T-cell (primary cell): ENCODE measurements around the gene RTP3. TPM values are rescaled to one million over a fixed set of nuclear protein-coding genes. Genes with fewer than 3 reads are reported as not detected.

Source experiments
- ATAC-seq, 4 experiments: fragments of 200-7000 bp in 3 of 4; fragments of 150-1000 bp in 1 of 4; cut with Tn5 transposase; replicated peaks in 1 of 4; 1 replicate in 3 of 4; 2 replicates in 1 of 4; pipeline ENCODE4 v1.10.0; 2021; ENCODE audit warnings: moderate library complexity in 3 of 4, mild to moderate bottlenecking in 2 of 4, moderate number of reproducible peaks in 1 of 4
- CTCF ChIA-PET, 2 donors: fragments of 300-600 bp; sonication (Branson Sonifier 250); formaldehyde crosslinking; loops; one replicate each; lab custom pipeline; 2022; ENCODE audit warnings: antibody characterized with exemption in 2 of 2; lab: Charles Lee
- POLR2A ChIA-PET, 2 donors: fragments of 300-600 bp; sonication (Branson Sonifier 250); formaldehyde crosslinking; loops; one replicate each; lab custom pipeline; 2022; ENCODE audit warnings: antibody characterized with exemption in 2 of 2; lab: Charles Lee
- DNase-seq, 35 experiments: peaks; one replicate each; pipeline versions ENCODE4 v3.0.0 to v3.0.0-alpha.2; 2013 to 2023
- H3K27ac ChIP-seq: one replicate; pipeline ENCODE4 v1.5.1; 2013; ENCODE audit warnings: low read length
- H3K27me3 ChIP-seq, 2 experiments: replicated peaks in 1 of 2; 1 replicate in 1 of 2; 2 replicates in 1 of 2; pipeline versions ENCODE4 v1.6.1 to v1.7.0; 2013; ENCODE audit warnings: low read length in 1 of 2, mixed read lengths in 1 of 2; ENCODE audit not compliant: control insufficient read depth in 2 of 2, insufficient read depth in 2 of 2; ENCODE audit errors: extremely low read depth in 1 of 2
- H3K36me3 ChIP-seq, 2 donors: 1 replicate in 1 of 2; 2 replicates in 1 of 2; pipeline versions ENCODE4 v1.6.1 to v1.7.0; 2013; ENCODE audit warnings: low read length in 1 of 2; ENCODE audit not compliant: control insufficient read depth in 2 of 2, insufficient read depth in 1 of 2; ENCODE audit errors: extremely low read depth in 1 of 2
- H3K4me1 ChIP-seq, 2 experiments: 1 replicate in 1 of 2; 2 replicates in 1 of 2; pipeline versions ENCODE4 v1.6.1 to v1.7.0; 2013; ENCODE audit warnings: low read length in 2 of 2, mixed read lengths in 1 of 2; ENCODE audit not compliant: insufficient read depth in 2 of 2, control insufficient read depth in 1 of 2; ENCODE audit errors: extremely low read depth in 1 of 2
- H3K4me3 ChIP-seq, 2 donors: 1 replicate in 1 of 2; 2 replicates in 1 of 2; pipeline versions ENCODE4 v1.5.1 to v1.7.0; 2013; ENCODE audit warnings: mild to moderate bottlenecking in 2 of 2, low read length in 1 of 2, moderate library complexity in 1 of 2; ENCODE audit not compliant: control insufficient read depth in 1 of 2; ENCODE audit errors: extremely low read depth in 1 of 2
- H3K9me3 ChIP-seq: 2 replicates; pipeline ENCODE4 v1.7.0; 2013
- H3K27ac Mint-ChIP-seq, 2 donors: one replicate each; pipeline ENCODE4 v1.8.0; 2020 to 2021; ENCODE audit warnings: mild to moderate bottlenecking in 2 of 2, mixed read lengths in 2 of 2
- H3K27me3 Mint-ChIP-seq, 2 donors: one replicate each; pipeline ENCODE4 v1.8.0; 2021 to 2022; ENCODE audit warnings: mixed read lengths in 2 of 2
- H3K36me3 Mint-ChIP-seq: one replicate; pipeline ENCODE4 v1.8.0; 2021; ENCODE audit warnings: mixed read lengths
- H3K4me1 Mint-ChIP-seq, 3 donors: one replicate each; pipeline ENCODE4 v1.8.0; 2020 to 2022; ENCODE audit warnings: mixed read lengths in 3 of 3, mild to moderate bottlenecking in 1 of 3
- H3K4me3 Mint-ChIP-seq, 3 donors: one replicate each; pipeline ENCODE4 v1.8.0; 2020 to 2022; ENCODE audit warnings: mild to moderate bottlenecking in 3 of 3, mixed read lengths in 3 of 3, moderate library complexity in 3 of 3
- H3K9me3 Mint-ChIP-seq, 3 donors: one replicate each; pipeline ENCODE4 v1.8.0; 2020 to 2022; ENCODE audit warnings: mixed read lengths in 3 of 3
- WGBS: methylation state at CpG from one replicate; pipeline ENCODE4 v1.1.5; 2013; ENCODE audit warnings: missing lambda C conversion rate; ENCODE audit not compliant: insufficient coverage; 5-methylcytosine and 5-hydroxymethylcytosine counted together
- total RNA-seq, 35 experiments: library from RNA in 6 of 35; stranded (reverse) in 6 of 35; fragments of 120-200 nt in 1 of 35; gene quantifications; one replicate each; pipeline versions ENCODE4 v1.2.1 to v1.2.4 and lab custom pipeline; 2013 to 2026

Gene RTP3
- total RNA-seq, 5 donors from 2014 or later (not counting 1 experiment from before 2014, with no cell fraction given) = not detected

DNA sequence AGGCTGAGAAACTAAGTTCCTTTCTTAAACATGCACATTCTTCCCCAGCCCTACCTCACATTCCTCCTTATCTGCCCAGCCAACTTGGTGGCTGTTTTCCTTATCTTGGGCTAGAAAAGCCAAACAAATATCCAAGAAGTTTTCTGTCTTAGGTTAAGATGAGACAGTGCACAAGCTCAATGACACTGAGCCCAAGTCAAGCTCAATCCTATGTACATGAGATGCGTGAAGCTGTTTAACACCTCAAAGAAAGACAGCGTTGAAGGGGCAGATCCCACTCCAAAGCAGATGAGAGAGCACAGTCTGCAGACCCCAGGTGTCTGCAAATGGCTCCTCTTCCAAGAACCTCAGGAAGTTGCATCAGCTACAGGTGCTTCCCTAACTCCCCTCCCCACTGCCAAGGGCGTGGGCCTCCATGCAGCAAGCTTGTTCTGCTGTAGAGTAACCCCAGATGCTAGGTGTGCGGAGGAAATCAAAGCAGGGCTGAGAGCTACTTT lies 51.7 kb downstream of the RTP3 start:
- ChIA-PET CTCF (interaction anchor here in 1 of 2 donors (0.6 kb wide), 1 partner anchor 33 kb away, joined by 4 read pairs; no protein-coding TSS in a partner anchor), POLR2A (no interaction called here)
- H3K27me3 Mint-ChIP-seq = no peaks in the 10 kb centered on the region
- peaks cover 20 to 43% (median 25%) of the 10 kb centered on the region in 3 donors for H3K4me1 Mint-ChIP-seq
- WGBS = 57% methylated on average over 3 of the region's 4 CpGs
- H3K4me3 Mint-ChIP-seq = no peak overlapping the region
- H3K9me3 ChIP-seq = no peaks in the 10 kb centered on the region
- DNase-seq = no peak
- no peak overlapping the region for H3K27ac Mint-ChIP-seq
- no peak overlapping the region for H3K27ac ChIP-seq
- H3K27me3 ChIP-seq = peaks cover 0 to 3% of the 10 kb centered on the region in 2 experiments
- no peaks in the 10 kb centered on the region for H3K36me3 Mint-ChIP-seq
- no peaks in the 10 kb centered on the region for H3K9me3 Mint-ChIP-seq
- no peaks in the 10 kb centered on the region for H3K36me3 ChIP-seq
- peak in 1 of 4 experiments; percentile 62 for ATAC-seq
- no peak overlapping the region for H3K4me3 ChIP-seq
- peaks cover 7 to 19% of the 10 kb centered on the region in 2 experiments for H3K4me1 ChIP-seq

DNA sequence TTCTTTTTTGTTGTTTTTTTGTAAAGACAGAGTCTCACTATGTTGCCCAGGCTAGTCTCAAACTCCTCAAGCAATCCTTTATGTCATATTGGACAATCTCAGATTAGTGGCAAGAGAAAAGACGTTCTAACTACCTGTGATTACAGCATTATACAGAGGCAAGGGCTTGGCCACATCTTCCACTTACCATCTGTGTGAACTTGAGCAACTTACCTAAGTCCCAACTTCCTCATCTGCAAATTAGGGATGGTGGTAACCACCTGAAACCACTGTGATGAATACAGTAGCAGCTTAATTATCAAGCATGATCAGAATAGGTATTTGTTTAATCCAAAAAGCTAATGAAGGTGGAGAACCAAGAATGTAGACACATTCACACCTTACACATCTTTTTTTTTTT lies 52.2 kb downstream of the RTP3 start:
- CTCF ChIA-PET = interaction anchor here in 1 of 2 donors (0.6 kb wide), 1 partner anchor 34 kb away, joined by 4 read pairs; no protein-coding TSS in a partner anchor
- H3K27me3 Mint-ChIP-seq = no peaks in the 10 kb centered on the region

More for the DNA sequence above, 52.2 kb downstream of the RTP3 start:
- H3K36me3 Mint-ChIP-seq = no peaks in the 10 kb centered on the region
- peaks cover 7 to 19% of the 10 kb centered on the region in 2 experiments for H3K4me1 ChIP-seq
- H3K36me3 ChIP-seq = no peaks in the 10 kb centered on the region
- no peak overlapping the region for H3K27ac ChIP-seq
- H3K27me3 ChIP-seq = peaks cover 0 to 3% of the 10 kb centered on the region in 2 experiments
- ATAC-seq = no peak
- DNase-seq = no peak
- no peaks in the 10 kb centered on the region for H3K9me3 ChIP-seq
- no peak overlapping the region for H3K27ac Mint-ChIP-seq
- no peaks in the 10 kb centered on the region for H3K9me3 Mint-ChIP-seq
- POLR2A ChIA-PET = no interaction called here
- no CpG with 5 or more reads among the region's 1 CpG for WGBS
- no peak overlapping the region for H3K4me3 Mint-ChIP-seq
- H3K4me1 Mint-ChIP-seq = peaks cover 20 to 43% (median 25%) of the 10 kb centered on the region in 3 donors
- H3K4me3 ChIP-seq = no peak overlapping the region

Other genes starting within 250 kb of the RTP3 start
- 10 to 100 TPM in 2 of 5 donors, 1 to 10 TPM in 3; 3.3 to 15.1 (median 8.1) TPM for gene CCR2, start 143.9 kb upstream of the RTP3 start, total RNA-seq
- gene CCR5, start 127.0 kb upstream of the RTP3 start, total RNA-seq = 10 to 100 TPM in 3 of 5 donors, 1 to 10 TPM in 2; 4.0 to 14.6 (median 10.1) TPM
- gene CCRL2, start 90.7 kb upstream of the RTP3 start, total RNA-seq = 1 to 10 TPM; 1.1 to 2.5 (median 1.6) TPM
- gene LTF, start 33.1 kb upstream of the RTP3 start, total RNA-seq = under 1 TPM in 1 of 5 donors, not detected in 4; 0.16 TPM
- 1 to 10 TPM in 3 of 5 donors, under 1 TPM in 2; 0.30 to 1.9 (median 1.0) TPM for gene LRRC2, start 68.3 kb downstream of the RTP3 start, total RNA-seq
- gene FAM240A, start 114.5 kb downstream of the RTP3 start, total RNA-seq = not detected
- 10 to 100 TPM; 25.0 to 47.4 (median 30.6) TPM for gene ALS2CL, start 195.7 kb downstream of the RTP3 start, total RNA-seq
- 1 to 10 TPM; 2.0 to 5.3 (median 3.0) TPM for gene TMIE, start 203.4 kb downstream of the RTP3 start, total RNA-seq
- gene PRSS50, start 219.9 kb downstream of the RTP3 start, total RNA-seq = not detected